ENCODE results near the gene ABLIM2.

The ABLIM2 gene

GRCh38 chr4:7984286-7984925, 174.2 kb downstream of the ABLIM2 start:
- DNase-seq (ENCODE audit: low read depth in 2 of 2): no peak

- DNase-seq (ENCODE audit: low read depth in 2 of 2): no peak
Observed at GRCh38 chr4:7983296-7983695, 175.3 kb downstream of the ABLIM2 start.

- DNase-seq (ENCODE audit: low read depth in 2 of 2): no peak
Observed at GRCh38 chr4:7981738-7982394, 176.7 kb downstream of the ABLIM2 start.

GRCh38 chr4:7980036-7980435, 178.6 kb downstream of the ABLIM2 start:
- no peak for DNase-seq (ENCODE audit: low read depth in 2 of 2)

- DNase-seq (ENCODE audit: low read depth in 2 of 2): no peak
Observed at GRCh38 chr4:7979652-7979968, 179.0 kb downstream of the ABLIM2 start.

- DNase-seq (ENCODE audit: low read depth in 2 of 2): no peak
Observed at GRCh38 chr4:7978907-7979651, 179.5 kb downstream of the ABLIM2 start.

- no peak for DNase-seq (ENCODE audit: low read depth in 2 of 2)
Observed at GRCh38 chr4:7978489-7978888, 180.1 kb downstream of the ABLIM2 start.

GRCh38 chr4:7976634-7977033, 182.0 kb downstream of the ABLIM2 start:
- DNase-seq (ENCODE audit: low read depth in 2 of 2): no peak

GRCh38 chr4:7976025-7976424, 182.6 kb downstream of the ABLIM2 start:
- DNase-seq (ENCODE audit: low read depth in 2 of 2): no peak

GRCh38 chr4:7974425-7974824, 184.2 kb downstream of the ABLIM2 start:
- DNase-seq (ENCODE audit: low read depth in 2 of 2): no peak

- no peak for DNase-seq (ENCODE audit: low read depth in 2 of 2)
Observed at GRCh38 chr4:7973545-7973981, 185.1 kb downstream of the ABLIM2 start.

GRCh38 chr4:7971881-7972500, 186.6 kb downstream of the ABLIM2 start:
- no peak for DNase-seq (ENCODE audit: low read depth in 2 of 2)

GRCh38 chr4:7971159-7971631, 187.4 kb downstream of the ABLIM2 start:
- no peak for DNase-seq (ENCODE audit: low read depth in 2 of 2)

- no peak for DNase-seq (ENCODE audit: low read depth in 2 of 2)
Observed at GRCh38 chr4:7970361-7970946, 188.2 kb downstream of the ABLIM2 start.

GRCh38 chr4:7968262-7968896, 190.2 kb downstream of the ABLIM2 start:
- no peak for DNase-seq (ENCODE audit: low read depth in 2 of 2)

- no peak for DNase-seq (ENCODE audit: low read depth in 2 of 2)
Observed at GRCh38 chr4:7967501-7968261, 190.9 kb downstream of the ABLIM2 start.

- DNase-seq (ENCODE audit: low read depth in 2 of 2): no peak
Observed at GRCh38 chr4:7967063-7967440, 191.6 kb downstream of the ABLIM2 start.

GRCh38 chr4:7966281-7967062, 192.1 kb downstream of the ABLIM2 start:
- no peak for DNase-seq (ENCODE audit: low read depth in 2 of 2)

GRCh38 chr4:7964890-7965662, 193.5 kb downstream of the ABLIM2 start:
- peak in 1 of 2 donors; percentile 33 for DNase-seq (ENCODE audit: low read depth in 2 of 2)

Measured in activated CD8-positive, alpha-beta memory T cell treated with anti-CD3 and anti-CD28 coated beads for 4 hours (primary cell).